ENCODE data around the gene ZDHHC21.

- TF ChIP-seq MAX (IDR thresholded peaks at IDR 0.05): no peak
- no peak for TF ChIP-seq REST (IDR thresholded peaks at IDR 0.05; ENCODE audit: low read depth)
- no peak for TF ChIP-seq USF1 (IDR thresholded peaks at IDR 0.05)
- no peak for TF ChIP-seq EGR1 (IDR thresholded peaks at IDR 0.05)
- TF ChIP-seq TEAD4 (IDR thresholded peaks at IDR 0.05): no peak
- no peak for TF ChIP-seq FOXM1 (IDR thresholded peaks at IDR 0.05; ENCODE audit: borderline replicate concordance, low read depth)
- no peak for TF ChIP-seq RAD21 (IDR thresholded peaks at IDR 0.05; ENCODE audit: low read depth)
- no peak for TF ChIP-seq YY1 (IDR thresholded peaks at IDR 0.05; ENCODE audit: low read depth)
- no peak for TF ChIP-seq TAF1 (IDR thresholded peaks at IDR 0.05; ENCODE audit: low read depth)
- no peak for TF ChIP-seq NFIC (IDR thresholded peaks at IDR 0.05)
Measured at GRCh38 chr9:14563902-14564624, 129.2 kb downstream of the ZDHHC21 start.

All from Ishikawa (cell line).